GM21390 (cell line): ENCODE measurements around the gene WNT5B.
"Not testable (repeated sequence)": the region's sequence is repeated elsewhere in the genome, so short reads cannot be mapped to it uniquely, and the experiment has no call there.

Source experiments
- ATAC-seq: cut with Tn5 transposase; IDR thresholded peaks from one replicate; pipeline ENCODE4 v1.9.1; 2021; ENCODE audit not compliant: unreplicated experiment

The WNT5B gene

DNA sequence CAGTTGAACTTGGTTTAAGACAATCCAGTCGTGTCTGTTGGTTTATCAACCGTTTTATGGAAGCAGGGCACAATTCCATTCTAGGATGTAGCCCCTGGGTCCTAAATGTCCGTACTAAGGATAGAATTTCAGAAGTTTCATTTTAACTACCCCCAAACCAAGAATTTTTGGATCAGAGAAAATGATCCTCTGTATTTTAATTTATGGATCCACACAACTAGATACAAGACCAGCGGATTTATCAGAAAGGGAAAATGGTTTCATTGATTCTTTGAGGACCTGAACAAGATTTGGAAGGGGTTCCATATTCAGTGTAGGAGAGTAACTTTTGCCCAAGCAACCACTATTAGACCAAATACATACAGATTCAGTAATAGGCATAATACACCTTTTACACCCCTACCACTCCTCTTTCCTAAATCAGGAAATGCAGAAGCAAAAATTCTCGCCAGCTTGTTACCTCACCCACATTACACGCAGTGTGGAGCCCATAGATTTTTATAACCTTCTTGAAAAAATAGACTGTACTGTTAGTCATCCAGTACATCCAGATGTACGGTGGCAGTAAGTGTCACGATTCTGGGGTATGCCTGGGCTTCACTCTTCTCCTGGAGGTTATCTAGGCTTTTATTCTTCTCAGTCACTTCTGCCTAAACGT is 33.2 kb upstream of the WNT5B start:
- no peak for ATAC-seq

DNA sequence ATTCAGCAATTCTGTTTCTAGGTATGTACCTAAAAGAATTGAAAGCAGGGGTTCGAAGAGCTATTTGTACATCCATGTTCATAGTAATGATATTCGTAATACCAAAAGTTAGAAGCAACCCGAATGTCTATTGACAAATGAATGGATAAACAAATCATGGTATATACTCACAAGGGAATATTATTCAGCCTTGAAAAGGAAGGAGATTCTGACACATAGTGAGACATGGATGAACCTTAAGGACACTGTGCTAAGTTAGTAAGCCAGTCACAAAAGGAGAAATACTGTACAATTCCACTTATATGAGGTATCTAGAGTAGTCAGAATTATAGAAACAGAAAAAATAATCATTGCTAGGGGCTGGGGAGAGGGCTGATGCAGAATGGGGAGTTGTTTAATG is 30.3 kb upstream of the WNT5B start:
- no peak for ATAC-seq

DNA sequence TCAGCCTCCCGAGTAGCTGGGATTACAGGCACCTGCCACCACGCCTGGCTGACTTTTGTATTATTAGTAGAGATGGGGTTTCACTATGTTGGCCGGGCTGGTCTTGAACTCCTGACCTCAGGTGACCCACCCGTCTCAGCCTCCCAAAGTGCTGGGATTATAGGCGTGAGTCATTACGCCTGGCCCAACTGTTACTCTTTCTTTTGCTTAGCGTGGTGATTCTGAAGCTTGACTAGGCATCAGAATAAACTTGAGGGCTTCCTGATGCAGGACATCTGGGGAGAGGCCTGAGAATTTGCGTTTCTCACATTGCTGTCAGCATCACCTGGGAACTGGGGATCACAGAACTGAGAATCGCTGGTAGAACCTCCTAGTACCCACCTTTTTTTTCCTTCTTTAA is 26.3 kb upstream of the WNT5B start:
- not testable (repeated sequence) for ATAC-seq

DNA sequence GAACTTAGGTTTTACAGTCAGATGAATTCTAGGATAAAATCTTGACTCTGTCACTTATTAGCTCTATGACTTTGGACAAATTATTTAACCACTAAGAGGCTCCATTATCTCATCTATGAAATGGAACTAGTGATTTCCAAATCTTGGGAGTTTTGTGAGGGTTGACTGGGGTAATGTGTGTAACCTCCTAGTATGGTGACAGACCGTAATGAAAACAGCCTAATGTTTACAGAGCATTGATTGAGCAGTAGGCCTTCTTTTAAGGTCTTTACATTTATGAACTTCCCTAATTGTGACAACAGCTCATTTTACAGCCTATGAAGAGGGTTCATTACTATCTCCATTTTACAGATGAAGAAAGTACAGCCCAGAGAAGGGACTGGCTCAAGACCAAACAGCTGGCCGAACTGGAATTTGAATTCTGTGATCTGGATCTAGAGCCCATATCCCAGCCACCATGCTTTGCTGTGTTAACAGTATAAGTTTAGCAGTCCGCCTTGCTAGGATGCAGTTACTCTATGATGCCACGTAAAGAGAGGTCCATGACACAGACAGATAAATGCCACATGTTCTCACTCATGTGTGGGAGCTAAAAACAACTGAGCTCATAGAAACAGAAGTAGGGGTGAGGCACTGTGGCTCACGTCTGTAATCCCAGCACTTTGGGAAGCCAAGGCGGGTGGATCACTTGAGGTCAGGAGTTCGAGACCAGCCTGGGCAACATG is 25.6 kb upstream of the WNT5B start:
- no peak for ATAC-seq

DNA sequence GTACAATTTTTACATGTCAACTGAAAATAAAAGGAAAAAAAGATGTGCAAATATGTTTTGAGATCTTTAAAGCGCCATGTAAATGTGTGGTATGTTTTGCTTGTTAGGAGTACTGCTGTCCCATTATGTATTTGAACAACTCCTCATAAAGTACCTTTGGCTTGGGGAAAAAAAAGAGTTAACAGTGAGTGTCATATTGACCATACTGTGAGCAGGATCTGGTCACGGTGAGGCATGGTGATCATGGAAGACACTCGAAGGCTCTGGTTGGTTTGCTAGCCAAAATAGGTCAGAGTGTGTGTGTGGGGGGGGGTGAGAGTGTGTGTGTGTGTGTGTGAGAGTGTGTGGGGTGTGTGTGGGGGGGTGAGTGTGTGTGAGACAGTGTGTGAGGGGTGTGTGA is 24.6 kb upstream of the WNT5B start:
- ATAC-seq: no peak

DNA sequence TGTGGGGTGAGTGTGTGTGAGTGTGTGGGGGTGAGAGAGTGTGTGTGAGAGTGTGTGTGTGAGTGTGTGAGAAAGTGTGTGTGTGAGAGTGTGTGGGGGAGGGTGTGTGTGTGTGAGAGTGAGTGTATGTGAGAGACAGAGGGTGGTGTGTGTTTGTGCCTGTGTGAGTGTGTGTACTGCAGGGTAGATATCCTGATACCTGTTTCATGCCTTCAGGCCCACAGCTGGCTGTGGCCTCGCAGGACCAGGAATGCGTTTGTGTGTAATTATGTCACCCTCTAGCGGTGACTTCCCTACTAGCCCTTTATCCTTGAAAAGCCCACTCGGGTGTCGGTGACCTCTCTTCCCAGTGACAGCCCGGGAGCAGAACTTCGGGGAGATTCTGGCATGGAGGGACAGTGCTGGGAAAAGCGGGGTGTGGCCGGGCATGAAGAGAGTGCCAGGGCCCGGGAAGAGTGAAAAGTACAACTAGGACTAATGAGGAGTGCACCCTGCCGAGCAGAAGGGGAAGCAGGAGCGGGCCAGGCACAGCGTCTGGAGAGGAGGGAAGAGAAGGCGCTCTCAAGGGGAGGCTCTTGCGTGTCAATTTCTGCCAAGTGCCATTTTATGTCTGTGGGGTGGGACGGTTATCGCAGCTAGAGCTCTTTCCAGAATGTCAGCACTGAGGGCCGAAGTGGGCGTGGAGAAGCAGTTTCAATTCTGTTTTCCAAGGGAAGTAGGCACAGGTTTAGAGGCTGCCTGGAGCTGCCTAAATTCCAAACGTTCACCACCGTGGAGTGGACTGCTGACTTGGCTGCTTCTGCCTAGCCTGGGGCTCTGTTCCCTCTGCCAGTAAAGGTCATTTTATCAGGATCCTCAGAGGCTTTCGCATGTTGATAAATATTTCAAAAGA is 23.7 kb upstream of the WNT5B start:
- peak; percentile 46 for ATAC-seq

DNA sequence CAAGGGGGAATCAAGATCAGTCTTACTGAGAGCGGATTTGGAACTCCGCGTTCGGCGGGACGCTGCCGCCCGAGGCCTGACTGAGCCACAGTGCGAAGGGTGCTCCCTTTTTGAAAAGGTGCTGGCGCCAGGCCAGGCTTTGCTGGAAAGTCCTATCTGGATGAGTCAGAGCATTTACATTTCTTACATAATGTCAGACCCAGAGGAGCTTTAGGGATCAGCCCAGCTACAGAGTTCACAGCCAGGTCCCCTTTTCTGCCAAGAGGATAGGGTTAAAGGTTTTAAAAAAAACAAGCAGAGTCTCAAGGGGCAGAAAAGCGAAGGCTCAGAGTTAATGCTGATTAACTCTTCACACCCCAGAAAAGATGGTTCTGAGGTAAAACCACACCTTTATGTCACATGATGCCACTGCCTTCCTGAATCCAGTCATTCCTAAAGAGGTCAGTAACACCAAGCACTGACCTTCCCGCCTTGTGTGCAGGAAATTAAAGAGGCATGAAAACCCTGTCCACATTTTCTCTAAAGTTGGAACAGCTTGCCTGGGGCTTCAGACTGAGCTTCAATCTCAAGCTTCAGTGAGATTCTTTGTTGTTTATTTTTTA is 22.9 kb upstream of the WNT5B start:
- ATAC-seq: peak; percentile 62

DNA sequence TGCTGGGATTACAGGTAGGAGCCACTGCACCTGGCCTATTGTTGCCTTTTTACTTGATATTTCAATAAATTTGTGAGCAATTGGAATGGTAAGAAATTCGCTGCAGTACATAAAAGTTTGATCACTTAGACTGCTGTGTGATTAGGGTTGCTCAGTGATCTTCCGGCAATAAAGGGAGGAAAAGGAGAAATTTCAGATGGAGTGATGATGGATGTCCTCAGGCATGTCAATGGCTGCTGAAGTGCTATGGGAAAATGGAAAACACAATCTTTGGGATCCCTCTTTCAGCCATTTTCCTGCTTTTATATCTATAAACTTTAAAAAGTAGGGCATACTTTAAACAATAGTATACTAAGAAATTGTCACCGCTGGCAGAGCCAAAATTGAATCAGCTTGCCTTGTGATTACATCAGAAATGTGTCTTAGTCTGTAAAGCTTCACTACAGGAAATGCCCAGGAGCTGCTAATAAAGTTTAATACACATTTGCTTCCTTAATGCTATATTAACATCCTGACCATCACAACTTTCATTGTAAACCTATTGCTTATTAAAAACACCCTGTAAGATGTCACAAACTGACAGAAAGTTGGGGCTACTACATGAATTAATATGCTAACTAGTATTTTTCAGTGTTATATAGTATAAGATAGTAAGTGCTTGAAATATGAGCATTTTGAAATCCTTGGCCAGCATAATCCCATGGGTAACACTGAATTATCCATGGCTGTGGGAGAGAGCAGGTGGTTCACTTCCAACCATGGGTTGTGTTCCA is 20.9 kb upstream of the WNT5B start:
- no peak for ATAC-seq

DNA sequence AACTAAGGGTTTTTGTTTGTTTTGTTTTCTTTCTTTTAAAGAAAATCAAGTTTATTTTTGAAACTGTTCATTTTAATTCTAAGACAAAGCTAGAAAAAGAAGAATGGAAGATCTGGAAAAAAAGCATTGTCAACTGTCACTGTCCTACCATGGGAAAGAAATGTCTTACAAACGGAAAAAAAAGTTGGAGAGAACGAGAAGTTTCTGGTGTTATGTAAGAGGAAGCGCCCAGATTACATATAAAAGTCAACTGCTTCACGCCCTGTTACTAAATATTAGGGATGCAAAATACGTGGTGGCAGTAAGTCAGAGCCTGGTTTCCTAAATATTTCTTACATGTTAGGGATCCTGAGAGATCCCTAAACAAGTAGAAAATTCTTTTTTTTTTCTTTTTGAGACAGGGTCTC is 20.3 kb upstream of the WNT5B start:
- no peak for ATAC-seq

DNA sequence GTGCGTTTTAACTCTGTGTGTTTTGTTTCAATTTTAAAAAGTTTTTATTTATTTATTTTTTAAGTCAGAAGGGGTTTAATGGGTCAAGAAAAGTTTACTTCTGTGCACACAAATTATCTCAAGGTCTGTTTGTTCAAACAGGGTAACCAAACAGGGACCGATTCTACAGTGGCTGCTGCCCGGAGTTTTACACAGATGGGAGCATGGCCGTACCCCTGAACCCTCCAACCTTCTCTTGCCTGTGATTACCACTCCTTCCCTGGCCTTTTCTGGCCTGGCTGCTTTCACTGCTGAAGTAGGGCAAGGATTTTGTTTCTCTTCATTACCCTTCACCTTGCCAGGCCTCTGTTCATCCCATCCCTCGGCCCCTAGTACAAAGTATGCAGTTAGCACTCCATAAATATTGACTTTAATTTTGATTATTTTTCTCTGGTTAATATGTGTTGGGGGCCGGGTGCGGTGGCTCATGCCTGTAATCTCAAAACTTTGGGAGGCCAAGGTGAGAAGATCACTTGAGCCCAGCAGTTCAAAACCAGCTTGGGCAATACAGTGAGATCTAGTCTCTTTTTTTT is 18.9 kb upstream of the WNT5B start:
- ATAC-seq: no peak

DNA sequence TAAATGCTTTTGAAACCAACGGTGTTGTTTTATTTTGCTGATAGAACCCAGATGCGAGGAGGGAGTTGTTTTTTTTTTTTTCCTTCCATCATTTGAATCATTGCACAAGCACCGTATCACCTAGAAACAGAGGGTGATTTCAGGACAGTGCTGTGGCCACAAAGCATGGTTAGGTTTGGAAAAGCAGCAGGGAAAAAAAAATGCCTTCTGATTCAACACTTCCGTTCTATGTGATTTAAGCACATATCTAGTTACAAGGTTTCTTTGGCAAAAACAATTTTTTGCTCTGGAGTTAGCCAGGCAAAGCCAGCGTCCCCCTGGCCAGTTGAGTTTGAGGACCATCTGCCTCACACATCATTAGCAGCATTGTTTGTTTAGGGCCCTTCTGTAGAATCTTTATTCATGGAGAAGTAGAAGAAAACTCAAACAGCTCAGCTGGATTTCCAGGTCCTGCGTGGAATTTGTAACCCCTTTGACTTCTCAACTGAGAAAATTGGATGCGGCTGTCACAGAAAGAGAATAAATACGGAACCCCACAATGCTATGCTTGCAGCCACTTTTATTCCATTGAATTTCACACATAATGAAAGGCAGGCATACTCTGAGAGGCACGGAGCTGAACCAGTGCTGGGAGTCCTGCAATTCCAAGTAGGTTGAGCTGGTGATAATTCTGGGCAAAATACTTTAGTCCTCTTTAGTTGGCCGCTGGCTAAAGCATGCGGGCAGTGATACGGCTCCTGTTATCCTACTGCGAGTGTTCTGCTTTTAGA is 17.0 kb upstream of the WNT5B start:
- ATAC-seq: no peak

DNA sequence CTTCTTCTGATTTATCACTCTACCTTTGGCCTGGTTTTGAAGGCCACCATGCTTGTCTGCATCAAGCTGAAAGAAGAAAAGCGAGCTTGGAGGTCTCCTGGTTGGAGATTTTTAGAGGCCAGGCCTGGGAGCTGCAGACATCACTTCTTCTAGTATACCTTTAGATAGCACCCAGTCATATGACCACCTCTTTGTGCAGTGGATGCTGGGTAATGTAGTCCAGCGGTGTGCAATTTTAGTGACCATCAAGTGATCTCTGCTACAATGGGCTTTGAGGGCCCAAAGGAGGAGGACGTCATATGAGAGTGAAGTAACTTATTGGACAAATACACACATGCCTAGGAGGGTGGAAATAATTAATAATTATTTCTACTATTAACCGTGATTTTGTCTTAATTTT is 15.2 kb upstream of the WNT5B start:
- no peak for ATAC-seq

DNA sequence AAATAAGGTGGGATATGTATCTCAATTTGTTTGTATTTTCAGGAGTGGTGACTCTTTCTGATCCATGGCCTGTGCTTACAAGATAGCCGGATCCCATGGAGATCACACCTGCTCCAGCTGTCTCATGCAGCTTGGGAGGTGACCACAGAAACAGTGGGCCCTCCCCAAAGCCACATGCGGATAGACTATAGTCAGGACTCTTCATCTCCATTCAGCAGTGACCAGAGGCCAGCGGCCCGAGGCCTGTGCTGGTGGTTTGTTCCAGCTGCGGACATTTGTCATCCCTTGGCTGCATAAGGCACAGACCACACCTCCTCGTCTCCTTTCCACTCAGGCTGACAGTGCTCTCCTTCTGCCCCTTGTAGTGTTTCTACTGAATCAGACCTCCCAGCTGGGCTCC is 14.7 kb upstream of the WNT5B start:
- no peak for ATAC-seq

DNA sequence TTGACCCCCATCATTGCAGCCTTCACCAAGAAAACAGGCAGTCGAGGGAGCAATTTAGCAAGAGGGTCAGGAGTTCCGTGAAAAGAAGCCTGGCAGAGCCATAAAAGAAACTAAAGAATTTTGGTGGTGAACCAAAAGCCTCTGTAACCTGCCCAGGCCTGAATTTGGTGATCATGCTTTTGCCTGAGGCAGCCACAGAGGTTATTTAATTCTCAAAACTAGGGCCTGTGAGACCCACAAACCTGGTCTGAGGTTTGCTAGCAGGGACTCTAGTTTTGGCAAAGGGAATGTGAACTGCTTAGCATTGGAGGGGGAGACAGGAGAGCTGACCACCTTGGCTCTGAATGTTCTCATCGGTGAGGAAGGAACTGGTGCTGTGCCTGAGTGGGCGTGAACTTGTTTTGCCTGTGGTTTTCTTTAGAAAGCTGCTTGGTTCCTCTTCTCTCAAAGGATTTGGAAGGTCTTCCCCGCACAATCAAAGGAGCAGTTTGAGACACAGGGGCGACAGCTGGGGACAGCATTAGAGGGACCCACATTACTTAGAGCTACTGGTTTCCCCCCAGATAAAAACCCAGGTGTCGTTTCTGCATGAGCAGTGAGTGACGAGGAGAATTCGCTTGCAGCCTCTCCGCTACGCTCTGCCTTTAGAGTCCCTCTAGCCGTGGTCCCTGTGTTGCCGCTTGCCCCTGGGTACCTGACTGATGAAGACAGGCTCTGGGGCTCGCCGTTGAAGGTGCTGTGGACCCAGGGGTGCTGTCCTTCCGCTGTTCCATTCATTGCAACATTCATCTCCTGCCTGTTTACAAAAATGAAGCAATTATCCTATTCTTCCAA is 12.6 kb upstream of the WNT5B start:
- ATAC-seq: peak; percentile 42

DNA sequence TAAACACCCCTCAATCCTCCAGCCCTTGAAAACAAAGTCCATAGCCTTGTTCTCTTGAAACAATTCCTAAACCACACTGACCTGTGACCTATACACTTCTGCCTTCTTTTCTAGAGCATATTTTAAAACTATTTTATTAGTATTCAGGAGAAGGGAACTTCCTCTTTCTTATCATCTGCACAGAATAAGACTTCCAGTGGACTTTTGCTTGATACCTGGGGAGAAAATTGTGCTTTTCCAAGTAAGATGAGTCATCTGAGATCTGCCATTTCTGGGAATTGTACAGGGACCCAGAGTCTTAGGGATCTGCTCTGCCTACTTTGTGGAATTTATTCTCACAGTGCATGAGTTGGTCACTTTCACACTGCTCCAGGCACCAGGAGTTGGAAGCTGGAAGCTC is 10.5 kb upstream of the WNT5B start:
- ATAC-seq: no peak

DNA sequence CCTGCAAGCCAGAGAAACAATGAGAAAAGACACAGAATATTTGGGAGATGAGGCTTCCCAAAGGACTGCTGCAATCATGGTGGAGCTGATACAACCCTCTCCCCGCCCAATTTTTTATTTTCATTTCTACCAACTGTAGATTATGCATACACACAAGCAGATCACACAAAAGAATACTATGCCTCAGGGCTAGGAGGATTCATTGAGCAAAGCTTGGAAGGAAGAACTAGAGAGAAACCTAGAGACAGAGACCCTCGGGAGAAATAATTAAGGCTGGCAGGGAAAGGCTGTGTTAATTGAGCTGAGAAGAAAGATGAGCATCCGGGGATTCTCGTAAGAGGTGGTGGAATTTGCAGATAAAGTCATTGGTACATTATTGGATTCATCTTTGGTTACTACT is 9.9 kb upstream of the WNT5B start:
- no peak for ATAC-seq

DNA sequence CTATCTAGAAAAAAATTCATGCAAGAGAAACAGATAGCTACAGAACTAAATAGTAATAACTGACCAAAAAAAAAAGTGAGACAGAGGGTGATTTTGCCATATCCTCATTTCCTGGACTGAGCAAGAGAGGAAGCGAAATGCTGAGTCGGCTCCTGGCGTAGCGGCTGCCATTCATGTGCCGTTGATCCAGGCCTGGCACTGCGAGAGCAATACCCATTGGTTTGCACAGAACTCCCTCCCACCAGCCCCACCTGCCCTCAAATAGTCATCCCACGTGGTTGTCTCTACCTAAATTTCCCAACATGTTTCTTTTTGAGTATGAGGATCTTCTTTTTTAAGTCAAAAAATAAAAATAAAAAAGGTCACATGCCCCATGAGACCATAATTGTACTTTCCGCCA is 9.4 kb upstream of the WNT5B start:
- no peak for ATAC-seq

DNA sequence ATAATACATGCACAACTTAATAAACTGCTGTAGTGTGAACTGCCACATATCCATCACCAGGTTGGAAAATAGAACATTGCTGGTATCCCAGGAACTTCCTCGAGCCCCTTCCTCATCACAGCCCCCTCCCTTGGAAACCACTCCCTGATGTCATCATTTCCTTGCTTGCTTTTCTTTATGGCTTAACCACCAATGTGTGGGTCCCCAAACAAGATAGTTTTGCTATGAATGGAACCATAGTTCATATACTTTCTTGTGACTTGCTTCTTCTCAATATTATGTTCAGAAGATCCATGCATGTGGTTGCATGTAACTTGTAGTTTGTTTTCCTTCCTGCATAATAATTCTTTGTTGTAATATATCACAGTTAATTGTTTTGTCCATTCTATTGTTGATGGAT is 8.9 kb upstream of the WNT5B start:
- no peak for ATAC-seq

DNA sequence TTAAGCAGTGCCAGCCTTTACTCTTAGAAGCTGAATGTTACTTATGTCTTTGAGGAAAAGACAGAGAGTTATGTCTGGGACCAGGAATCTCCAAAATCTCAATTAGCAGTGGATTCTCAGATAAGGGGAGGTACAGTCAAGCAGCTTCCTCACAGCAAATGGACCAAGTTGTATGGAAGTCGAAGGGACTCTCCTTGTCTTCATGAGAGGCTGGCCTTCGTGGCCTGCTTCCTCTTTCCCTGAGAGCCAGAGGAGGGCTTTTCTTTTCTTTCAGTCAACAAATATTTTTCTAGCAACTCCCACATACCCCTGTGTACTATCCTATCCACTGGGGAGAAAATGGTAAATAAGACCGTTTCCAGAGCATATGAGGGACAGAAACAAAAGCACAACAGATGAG is 6.6 kb upstream of the WNT5B start:
- no peak for ATAC-seq
